CD14-positive monocyte (primary cell): Measurements from ENCODE around the gene CNPY2. TPM values are rescaled to one million over a fixed set of nuclear protein-coding genes. Genes with fewer than 3 reads are reported as not detected.
"Not testable (repeated sequence)": the region's sequence is repeated elsewhere in the genome, so short reads cannot be mapped to it uniquely, and the experiment has no call there.

Source experiments
- DNase-seq, 3 donors: peaks; one replicate each; pipeline ENCODE4 v3.0.0-alpha.2; 2011 to 2022
- H2AFZ ChIP-seq: 2 replicates; pipeline ENCODE4 v1.6.0; 2012; ENCODE audit warnings: mild to moderate bottlenecking, low read depth, low read length, inconsistent platforms; ENCODE audit not compliant: insufficient read depth, poor library complexity, severe bottlenecking
- H3K27ac ChIP-seq, 2 donors: 1 replicate in 1 of 2; 2 replicates in 1 of 2; pipeline ENCODE4 v1.5.1; 2012 to 2013; ENCODE audit warnings: low read length in 2 of 2, control low read depth in 1 of 2, inconsistent platforms in 1 of 2, low read depth in 1 of 2, mild to moderate bottlenecking in 1 of 2
- H3K27me3 ChIP-seq, 2 donors: one replicate each; pipeline versions ENCODE4 v1.6.0 to v1.6.1; 2011 to 2013; ENCODE audit warnings: low read length in 2 of 2; ENCODE audit not compliant: control insufficient read depth in 2 of 2, insufficient read depth in 2 of 2
- H3K36me3 ChIP-seq, 2 donors: replicated peaks in 1 of 2; 1 replicate in 1 of 2; 2 replicates in 1 of 2; pipeline versions ENCODE4 v1.5.1 to v1.6.1; 2012 to 2013; ENCODE audit warnings: low read length in 2 of 2, control low read depth in 1 of 2, inconsistent platforms in 1 of 2, mild to moderate bottlenecking in 1 of 2; ENCODE audit not compliant: insufficient read depth in 2 of 2, control insufficient read depth in 1 of 2
- H3K4me1 ChIP-seq, 2 donors: 1 replicate in 1 of 2; 2 replicates in 1 of 2; pipeline versions ENCODE4 v1.5.1 to v1.6.1; 2012 to 2013; ENCODE audit warnings: low read length in 2 of 2, control low read depth in 1 of 2, inconsistent platforms in 1 of 2, mild to moderate bottlenecking in 1 of 2, moderate library complexity in 1 of 2; ENCODE audit not compliant: insufficient read depth in 2 of 2, control insufficient read depth in 1 of 2
- H3K4me2 ChIP-seq: replicated peaks from 2 replicates; pipeline ENCODE3; 2012; ENCODE audit warnings: low read length, moderate library complexity, mild to moderate bottlenecking; ENCODE audit not compliant: poor library complexity, severe bottlenecking; ENCODE audit errors: extremely low read depth
- H3K4me3 ChIP-seq, 3 experiments: fragments of 200-600 bp in 1 of 3; sonication (generic) in 1 of 3; replicated peaks in 1 of 3; 1 replicate in 2 of 3; 2 replicates in 1 of 3; pipeline ENCODE4 v1.5.1; 2011 to 2013; ENCODE audit warnings: low read length in 3 of 3, mild to moderate bottlenecking in 3 of 3, control low read depth in 2 of 3, low read depth in 2 of 3, inconsistent platforms in 1 of 3, moderate library complexity in 1 of 3
- H3K79me2 ChIP-seq: 2 replicates; pipeline ENCODE4 v1.6.0; 2012; ENCODE audit warnings: mild to moderate bottlenecking, control low read depth, inconsistent platforms, low read length, moderate library complexity; ENCODE audit not compliant: insufficient read depth
- H3K9ac ChIP-seq: 2 replicates; pipeline ENCODE4 v1.6.0; 2017; ENCODE audit warnings: low read length, mild to moderate bottlenecking; ENCODE audit not compliant: insufficient read depth, poor library complexity, severe bottlenecking
- H3K9me3 ChIP-seq, 2 donors: replicated peaks in 1 of 2; 1 replicate in 1 of 2; 2 replicates in 1 of 2; pipeline versions ENCODE4 v1.5.1 to v1.6.1; 2012 to 2013; ENCODE audit warnings: low read length in 2 of 2, control low read depth in 1 of 2; ENCODE audit not compliant: control insufficient read depth in 1 of 2, insufficient read depth in 1 of 2
- H4K20me1 ChIP-seq: 2 replicates; pipeline ENCODE4 v1.6.0; 2012; ENCODE audit warnings: mild to moderate bottlenecking, low read length, control low read depth, moderate library complexity; ENCODE audit not compliant: insufficient read depth
- H3K27ac Mint-ChIP-seq, 7 donors: one replicate each; pipeline ENCODE4 v1.8.0; 2020; ENCODE audit warnings: mild to moderate bottlenecking in 7 of 7, mixed read lengths in 7 of 7, moderate library complexity in 6 of 7, inconsistent platforms in 2 of 7
- H3K27me3 Mint-ChIP-seq, 3 donors: one replicate each; pipeline ENCODE4 v1.8.0; 2021 to 2022; ENCODE audit warnings: low read depth in 3 of 3, mild to moderate bottlenecking in 3 of 3, mixed read lengths in 3 of 3, moderate library complexity in 3 of 3, inconsistent platforms in 1 of 3
- H3K36me3 Mint-ChIP-seq, 2 donors: one replicate each; pipeline ENCODE4 v1.8.0; 2020; ENCODE audit warnings: mixed read lengths in 2 of 2, inconsistent platforms in 1 of 2, mild to moderate bottlenecking in 1 of 2
- H3K4me1 Mint-ChIP-seq: one replicate; pipeline ENCODE4 v1.8.0; 2020; ENCODE audit warnings: mild to moderate bottlenecking, mixed read lengths
- H3K4me3 Mint-ChIP-seq, 2 donors: one replicate each; pipeline ENCODE4 v1.8.0; 2020; ENCODE audit warnings: mild to moderate bottlenecking in 2 of 2, mixed read lengths in 2 of 2, moderate library complexity in 1 of 2
- H3K9me3 Mint-ChIP-seq, 7 donors: one replicate each; pipeline ENCODE4 v1.8.0; 2020 to 2022; ENCODE audit warnings: mixed read lengths in 7 of 7, mild to moderate bottlenecking in 6 of 7, moderate library complexity in 6 of 7, inconsistent platforms in 2 of 7
- CTCF ChIP-seq: fragments of 200-600 bp; IDR thresholded peaks from one replicate; pipeline ENCODE4 v1.8.0; 2022; ENCODE audit warnings: antibody characterized with exemption, mild to moderate bottlenecking
- WGBS: methylation state at CpG from one replicate; pipeline ENCODE4 v1.1.5; 2013; ENCODE audit warnings: missing lambda C conversion rate; ENCODE audit not compliant: insufficient coverage; 5-methylcytosine and 5-hydroxymethylcytosine counted together
- intact Hi-C, 2 donors: fragments of 100-400 bp; cut with micrococcal nuclease; formaldehyde crosslinking; loops; one replicate each; pipeline versions ENCODE4 v1.15.0 to v1.15.1; 2023
- polyA plus RNA-seq, 3 donors: library from polyadenylated mRNA; depleted of rRNA in 1 of 3; unstranded in 2 of 3; stranded (reverse) in 1 of 3; fragments of 300-500 nt in 2 of 3; fragments of >200 nt in 1 of 3; fragmentation: Illumina TruSeq in 2 of 3; gene quantifications; 1 replicate in 2 of 3; 2 replicates in 1 of 3; pipeline ENCODE4 v1.2.3, GENCODE V29; 2012 to 2021

The CNPY2 gene
- polyA plus RNA-seq, 3 donors, result 50.4 to 122 (median 121) TPM

GRCh38 chr12:56336361-56337167, 20.8 kb upstream of the CNPY2 start:
- Histone ChIP-seq H2AFZ (peak overlapping the region; percentile 33), H4K20me1 (no peaks in the 10 kb centered on the region), H3K4me1 (peaks cover 64 to 67% of the 10 kb centered on the region in 2 donors), H3K9me3 (no peaks in the 10 kb centered on the region), H3K27ac (peak overlapping the region; percentile 73 to 86), H3K9ac (no peak overlapping the region), H3K4me2 (peak overlapping the region; percentile 63), H3K4me3 (peak overlapping the region in 1 of 3 experiments; percentile 43), H3K27me3 (no peaks in the 10 kb centered on the region), H3K36me3 (peaks cover 6 to 8% of the 10 kb centered on the region in 2 donors), H3K79me2 (peaks cover 17% of the 10 kb centered on the region)
- Mint-ChIP-seq H3K4me1 (peaks cover 62% of the 10 kb centered on the region), H3K4me3 (peak overlapping the region; percentile 6 to 59), H3K27ac (peak overlapping the region; percentile 81 to 95 (median 92)), H3K36me3 (peaks cover 8 to 15% of the 10 kb centered on the region in 2 donors), H3K27me3 (peaks cover 0 to 3% (median 2%) of the 10 kb centered on the region in 3 donors), H3K9me3 (peaks cover 0 to 3% (median 0%) of the 10 kb centered on the region in 7 donors)
- DNase-seq, result peak; percentile 81 to 98 (median 87)
- intact Hi-C loops, result loop anchor here in 1 of 2 donors (10.0 kb wide), 1 partner anchor 128 kb away; the partner anchor contains the start of gene SPRYD4
- no CpG with 5 or more reads among the region's 9 CpGs for WGBS
- no peak for TF ChIP-seq CTCF

GRCh38 chr12:56335527-56335926, 19.7 kb upstream of the CNPY2 start:
- H3K36me3 Mint-ChIP-seq, result peaks cover 3 to 10% of the 10 kb centered on the region in 2 donors
- not testable (repeated sequence) for H4K20me1 ChIP-seq, H3K9me3 ChIP-seq, H3K9me3 Mint-ChIP-seq, H2AFZ ChIP-seq, H3K4me3 ChIP-seq, H3K4me3 Mint-ChIP-seq, H3K4me2 ChIP-seq, DNase-seq, H3K36me3 ChIP-seq, H3K27me3 ChIP-seq, H3K27me3 Mint-ChIP-seq, H3K9ac ChIP-seq
- Histone ChIP-seq H3K27ac (peak overlapping the region; percentile 73 to 86), H3K4me1 (peaks cover 64 to 67% of the 10 kb centered on the region in 2 donors), H3K79me2 (peaks cover 17% of the 10 kb centered on the region)
- peaks cover 66% of the 10 kb centered on the region for H3K4me1 Mint-ChIP-seq
- H3K27ac Mint-ChIP-seq, result peak overlapping the region in 6 of 7 donors; percentile 45 to 93 (median 92)
- intact Hi-C loops, result loop anchor here in 1 of 2 donors (10.0 kb wide), 1 partner anchor 129 kb away; the partner anchor contains the start of gene SPRYD4
- no CpG with 5 or more reads among the region's 8 CpGs for WGBS
